HG03469 (cell line): ENCODE results near the gene DNMBP.
A peak's percentile ranks its signal among the peaks of the same experiment; 100 is the strongest.
"Not testable (repeated sequence)": the region's sequence is repeated elsewhere in the genome, so short reads cannot be mapped to it uniquely, and the experiment has no call there.

ENCODE experiments used
- ATAC-seq: cut with Tn5 transposase; IDR thresholded peaks from one replicate; pipeline ENCODE4 v1.9.1; 2021; ENCODE audit warnings: mild to moderate bottlenecking, moderate library complexity, moderate number of reproducible peaks; ENCODE audit not compliant: unreplicated experiment

Gene DNMBP

GRCh38 chr10:99993701-99994689 lies 15.8 kb downstream of the DNMBP start:
- ATAC-seq: peak; percentile 69

GRCh38 chr10:99985637-99986036 lies 24.1 kb downstream of the DNMBP start:
- not testable (repeated sequence) for ATAC-seq

- no peak for ATAC-seq
These were observed 25.3 kb downstream of the DNMBP start for GRCh38 chr10:99984211-99985034.

GRCh38 chr10:99983280-99983988 lies 26.3 kb downstream of the DNMBP start:
- no peak for ATAC-seq

- no peak for ATAC-seq
These were observed 27.0 kb downstream of the DNMBP start for GRCh38 chr10:99982728-99983127.

- ATAC-seq: no peak
These were observed 28.1 kb downstream of the DNMBP start for GRCh38 chr10:99981581-99982199.

- no peak for ATAC-seq
These were observed 30.6 kb downstream of the DNMBP start for GRCh38 chr10:99979066-99979685.

GRCh38 chr10:99977916-99978315 lies 31.8 kb downstream of the DNMBP start:
- no peak for ATAC-seq

GRCh38 chr10:99976886-99977665 lies 32.7 kb downstream of the DNMBP start:
- ATAC-seq: no peak

- ATAC-seq: no peak
These were observed 33.6 kb downstream of the DNMBP start for GRCh38 chr10:99975942-99976809.

- peak; percentile 47 for ATAC-seq
These were observed 34.5 kb downstream of the DNMBP start for GRCh38 chr10:99975106-99975829.

- no peak for ATAC-seq
These were observed 36.6 kb downstream of the DNMBP start for GRCh38 chr10:99973190-99973589.

- ATAC-seq: no peak
These were observed 41.8 kb downstream of the DNMBP start for GRCh38 chr10:99967961-99968360.

GRCh38 chr10:99966306-99966705 lies 43.4 kb downstream of the DNMBP start:
- ATAC-seq: no peak

GRCh38 chr10:99965700-99966099 lies 44.0 kb downstream of the DNMBP start:
- ATAC-seq: no peak

GRCh38 chr10:99964791-99965190 lies 45.0 kb downstream of the DNMBP start:
- no peak for ATAC-seq

GRCh38 chr10:99963467-99964165 lies 46.1 kb downstream of the DNMBP start:
- ATAC-seq: not testable (repeated sequence)
